GM12873 (cell line): ENCODE data around the gene RPL9.

Experiments used
- CTCF ChIP-seq: IDR thresholded peaks from 2 replicates; pipeline ENCODE4 v1.5.1; 2012; ENCODE audit warnings: low read depth, mild to moderate bottlenecking, moderate library complexity, low read length, control low read depth; ENCODE audit not compliant: insufficient read depth; ENCODE audit errors: missing control alignments

Gene RPL9

GRCh38 chr4:39455486-39455885, 3.2 kb downstream of the RPL9 start:
- no peak for TF ChIP-seq CTCF

GRCh38 chr4:39453738-39454137, 5.0 kb downstream of the RPL9 start:
- TF ChIP-seq CTCF: no peak

GRCh38 chr4:39452860-39453587, 5.7 kb downstream of the RPL9 start:
- no peak for TF ChIP-seq CTCF

GRCh38 chr4:39452153-39452859, 6.4 kb downstream of the RPL9 start:
- no peak for TF ChIP-seq CTCF

GRCh38 chr4:39451423-39452023, 7.2 kb downstream of the RPL9 start:
- no peak for TF ChIP-seq CTCF

GRCh38 chr4:39450618-39451017, 8.1 kb downstream of the RPL9 start:
- no peak for TF ChIP-seq CTCF

- TF ChIP-seq CTCF: peak; percentile 49
Observed at GRCh38 chr4:39446842-39447573, 11.7 kb downstream of the RPL9 start.
